HepG2 (cell line): ENCODE results near the gene ARHGAP15. TPM values are rescaled to one million over a fixed set of nuclear protein-coding genes. Genes with fewer than 3 reads are reported as not detected.

Experiments
- ATAC-seq: fragments of 200-7000 bp; cut with Tn5 transposase; 3 replicates; pipeline ENCODE4 v1.9.1; 2020; ENCODE audit warnings: mild to moderate bottlenecking, moderate library complexity
- BruUV-seq: library from RNA; stranded (reverse); fragments of 400-500 nt; replicated peaks from 2 replicates; lab custom pipeline; 2021; lab: Mats Ljungman, UMichigan
- CTCF ChIA-PET: fragments of 300-600 bp; formaldehyde crosslinking; extraction: SDS; loops from one replicate; lab custom pipeline; 2021; ENCODE audit warnings: low total read pairs, inconsistent platforms, low intra/inter-chr PET ratio; lab: Yijun Ruan, JAX
- POLR2A ChIA-PET: fragments of 350-600 bp; sonication (Branson Sonifier 250); formaldehyde crosslinking; loops from one replicate; lab custom pipeline; 2020; ENCODE audit warnings: antibody characterized with exemption, inconsistent platforms; lab: Yijun Ruan, JAX
- DNase-seq: peaks from one replicate; pipeline ENCODE4 v3.0.0-alpha.2; 2015; ENCODE audit warnings: low spot score
- FAIRE-seq: peaks from 3 replicates; lab custom pipeline; 2011; peaks lifted over from hg19 to GRCh38; lab: Jason Lieb, UNC
- H2AFZ ChIP-seq: one replicate; pipeline ENCODE4 v1.6.1; 2011; ENCODE audit warnings: low read length, inconsistent platforms
- H3K27ac ChIP-seq: fragments of 300-600 bp; 3 replicates; pipeline ENCODE4 v1.8.0; 2011; ENCODE audit warnings: mixed run types, mild to moderate bottlenecking, mixed read lengths, low read length, inconsistent platforms; ENCODE audit not compliant: insufficient read depth; ENCODE audit errors: extremely low read length
- H3K27me3 ChIP-seq, 2 experiments: fragments of 200-600 bp in 1 of 2; 2 replicates in 1 of 2; 3 replicates in 1 of 2; pipeline versions ENCODE4 v1.6.0 to v1.8.0; 2011; ENCODE audit warnings: low read length in 2 of 2, mild to moderate bottlenecking in 2 of 2, moderate library complexity in 2 of 2, inconsistent platforms in 1 of 2; ENCODE audit not compliant: insufficient read depth in 2 of 2, control insufficient read depth in 1 of 2
- H3K36me3 ChIP-seq, 2 experiments: fragments of 200-600 bp in 1 of 2; replicated peaks in 1 of 2; 2 replicates in 1 of 2; 3 replicates in 1 of 2; pipeline versions ENCODE4 v1.5.1 to v1.8.0; 2011; ENCODE audit warnings: low read length in 2 of 2, inconsistent platforms in 1 of 2; ENCODE audit not compliant: insufficient read depth in 2 of 2, control insufficient read depth in 1 of 2
- H3K4me1 ChIP-seq: 2 replicates; pipeline ENCODE4 v1.5.1; 2012; ENCODE audit warnings: low read length, inconsistent platforms; ENCODE audit not compliant: insufficient read depth
- H3K4me2 ChIP-seq: 2 replicates; pipeline ENCODE4 v1.6.0; 2011; ENCODE audit warnings: low read depth, low read length, inconsistent platforms
- H3K4me3 ChIP-seq, 3 experiments: fragments of 200-600 bp in 1 of 3; sonication (generic), shearing (Covaris generic) in 1 of 3; replicated peaks in 1 of 3; 2 replicates each; pipeline ENCODE4 v1.5.1; 2011 to 2016; ENCODE audit warnings: low read length in 3 of 3, inconsistent platforms in 2 of 3, low read depth in 2 of 3, mild to moderate bottlenecking in 2 of 3, control low read depth in 1 of 3, mixed read lengths in 1 of 3; ENCODE audit not compliant: insufficient read depth in 1 of 3
- H3K79me2 ChIP-seq: one replicate; pipeline ENCODE4 v1.6.1; 2011; ENCODE audit warnings: low read length, inconsistent platforms; ENCODE audit not compliant: insufficient read depth
- H3K9ac ChIP-seq: 2 replicates; pipeline ENCODE4 v1.6.0; 2011; ENCODE audit warnings: mild to moderate bottlenecking, low read depth, low read length, inconsistent platforms; ENCODE audit not compliant: insufficient read depth
- H3K9me3 ChIP-seq: 2 replicates; pipeline ENCODE4 v1.5.1; 2012; ENCODE audit warnings: mild to moderate bottlenecking, low read length
- H4K20me1 ChIP-seq: 2 replicates; pipeline ENCODE4 v1.6.0; 2011; ENCODE audit warnings: inconsistent platforms, mild to moderate bottlenecking, low read length, moderate library complexity; ENCODE audit not compliant: insufficient read depth
- CREM ChIP-seq, 2 experiments: sonication (generic) in 1 of 2; formaldehyde crosslinking in 1 of 2; IDR thresholded peaks; 2 replicates each; pipeline versions ENCODE4 v1.4.0 to v1.6.1; 2016 to 2020; ENCODE audit warnings: antibody characterized with exemption in 1 of 2, mild to moderate bottlenecking in 1 of 2, missing genetic modification reagents in 1 of 2
- GATAD2A ChIP-seq: IDR thresholded peaks from 2 replicates; pipeline ENCODE4 v1.6.1; 2016
- JUN ChIP-seq: sonication (generic); formaldehyde crosslinking; IDR thresholded peaks from 2 replicates; pipeline ENCODE4 v1.4.0; 2020; ENCODE audit warnings: mild to moderate bottlenecking, missing genetic modification reagents
- LRRFIP1 ChIP-seq: sonication (generic); formaldehyde crosslinking; conservative IDR thresholded peaks from 2 replicates; pipeline ENCODE4 v1.4.0; 2020; ENCODE audit warnings: missing genetic modification reagents
- MEIS1 ChIP-seq: sonication (generic); formaldehyde crosslinking; IDR thresholded peaks from 2 replicates; pipeline ENCODE4 v1.9.0; 2021; ENCODE audit warnings: mild to moderate bottlenecking, missing genetic modification reagents, moderate library complexity, borderline replicate concordance
- RARG ChIP-seq: sonication (generic); formaldehyde crosslinking; IDR thresholded peaks from 2 replicates; pipeline ENCODE4 v1.4.0; 2020; ENCODE audit warnings: low read depth, mild to moderate bottlenecking, missing genetic modification reagents
- SIX4 ChIP-seq: sonication (generic); formaldehyde crosslinking; IDR thresholded peaks from 2 replicates; pipeline ENCODE4 v1.4.0; 2020; ENCODE audit warnings: missing genetic modification reagents
- ZBTB33 ChIP-seq: sonication (generic); formaldehyde crosslinking; IDR thresholded peaks from 2 replicates; pipeline ENCODE4 v1.4.0; 2020; ENCODE audit warnings: missing genetic modification reagents
- ZNF724P ChIP-seq: sonication (generic); formaldehyde crosslinking; IDR thresholded peaks from 2 replicates; pipeline ENCODE4 v1.8.0; 2022; ENCODE audit warnings: missing genetic modification reagents, borderline replicate concordance
- WGBS: methylation state at CpG from one replicate; pipeline ENCODE4 v1.1.6; 2017; ENCODE audit warnings: low lambda C conversion rate; 5-methylcytosine and 5-hydroxymethylcytosine counted together
- in situ Hi-C: cut with HindIII; loops from 2 replicates; pipeline ENCODE4 v1.10.0; 2017; ENCODE audit warnings: low pct_unique_long_range_greater_than_20kb; ENCODE audit not compliant: extremely low pct_ligation_motif_present
- intact Hi-C: fragments of 100-400 bp; cut with micrococcal nuclease; formaldehyde crosslinking; loops from one replicate; pipeline ENCODE4 v1.10.0; 2022; ENCODE audit not compliant: unreplicated experiment
- polyA plus RNA-seq, 8 experiments: library from polyadenylated mRNA; depleted of rRNA in 3 of 8; stranded (reverse) in 7 of 8; unstranded in 1 of 8; fragments of >200 nt; fragmentation: Illumina TruSeq in 4 of 8; extraction: Trizol in 4 of 8; gene quantifications; 2 replicates each; pipeline versions ENCODE4 v1.2.1 to v1.2.3, GENCODE V29; 2011 to 2016; ENCODE audit warnings: low read depth in 4 of 8, missing spikeins in 1 of 8, mixed read lengths in 1 of 8; ENCODE audit not compliant: insufficient read depth in 1 of 8
- total RNA-seq, 5 experiments: library from RNA; depleted of rRNA; stranded (reverse); fragments of >200 nt; fragmentation: Illumina TruSeq; extraction: Trizol; gene quantifications; 2 replicates each; pipeline ENCODE4 v1.2.3, GENCODE V29; 2016; ENCODE audit warnings: low read depth in 1 of 5
- TF ChIP-seq, protein P1 (sequence below): sonication (generic); formaldehyde crosslinking; IDR thresholded peaks from 2 replicates; pipeline ENCODE4 v1.4.0; 2020; ENCODE audit warnings: missing genetic modification reagents
- TF ChIP-seq, protein P2 (sequence below), 2 experiments: fragments of 450-650 bp in 1 of 2; sonication (generic) in 1 of 2; formaldehyde crosslinking; IDR thresholded peaks; 2 replicates each; pipeline versions ENCODE4 v1.5.0 to v1.8.0; 2020 to 2022; ENCODE audit warnings: mild to moderate bottlenecking in 1 of 2, missing genetic modification reagents in 1 of 2

Gene ARHGAP15
- total and polyA plus RNA-seq, 2 of the 13 experiments (the other 11 are each of a cell fraction or from before 2014, with no cell fraction given), result 0.04 TPM; not detected in 1

- Histone ChIP-seq H3K4me3 (no peak overlapping the region), H3K4me1 (no peaks in the 10 kb centered on the region), H3K27ac (no peak overlapping the region), H3K79me2 (no peaks in the 10 kb centered on the region), H3K36me3 (no peaks in the 10 kb centered on the region), H3K9ac (no peak overlapping the region), H3K27me3 (peaks cover 0 to 2% of the 10 kb centered on the region in 2 experiments; a peak in 1 of 5 replicates), H3K4me2 (no peak overlapping the region), H4K20me1 (no peaks in the 10 kb centered on the region), H3K9me3 (no peaks in the 10 kb centered on the region), H2AFZ (no peak overlapping the region)
- whole genome bisulfite sequencing, result 20% methylated on average over 4 of the region's 4 CpGs
- intact Hi-C loops, result no loop called here
- CTCF ChIA-PET, result no interaction called here
- ATAC-seq (no peak), FAIRE-seq (no peak), DNase-seq (no peak)
- POLR2A ChIA-PET, result no interaction called here
- no TSS peak for BruUV-seq
- TF ChIP-seq SIX4 (CRISPR knock-in tag) (no peak), ZNF724P (no peak), LRRFIP1 (CRISPR knock-in tag) (no peak), ZBTB33 (CRISPR knock-in tag) (no peak), CREM (IDR thresholded peaks at IDR 0.05) (no peak), CREM (CRISPR knock-in tag; IDR thresholded peaks at IDR 0.05) (no peak), GATAD2A (CRISPR knock-in tag) (no peak), JUN (CRISPR knock-in tag) (no peak), RARG (no peak), MEIS1 (no peak)
- TF ChIP-seq, protein P1, sequence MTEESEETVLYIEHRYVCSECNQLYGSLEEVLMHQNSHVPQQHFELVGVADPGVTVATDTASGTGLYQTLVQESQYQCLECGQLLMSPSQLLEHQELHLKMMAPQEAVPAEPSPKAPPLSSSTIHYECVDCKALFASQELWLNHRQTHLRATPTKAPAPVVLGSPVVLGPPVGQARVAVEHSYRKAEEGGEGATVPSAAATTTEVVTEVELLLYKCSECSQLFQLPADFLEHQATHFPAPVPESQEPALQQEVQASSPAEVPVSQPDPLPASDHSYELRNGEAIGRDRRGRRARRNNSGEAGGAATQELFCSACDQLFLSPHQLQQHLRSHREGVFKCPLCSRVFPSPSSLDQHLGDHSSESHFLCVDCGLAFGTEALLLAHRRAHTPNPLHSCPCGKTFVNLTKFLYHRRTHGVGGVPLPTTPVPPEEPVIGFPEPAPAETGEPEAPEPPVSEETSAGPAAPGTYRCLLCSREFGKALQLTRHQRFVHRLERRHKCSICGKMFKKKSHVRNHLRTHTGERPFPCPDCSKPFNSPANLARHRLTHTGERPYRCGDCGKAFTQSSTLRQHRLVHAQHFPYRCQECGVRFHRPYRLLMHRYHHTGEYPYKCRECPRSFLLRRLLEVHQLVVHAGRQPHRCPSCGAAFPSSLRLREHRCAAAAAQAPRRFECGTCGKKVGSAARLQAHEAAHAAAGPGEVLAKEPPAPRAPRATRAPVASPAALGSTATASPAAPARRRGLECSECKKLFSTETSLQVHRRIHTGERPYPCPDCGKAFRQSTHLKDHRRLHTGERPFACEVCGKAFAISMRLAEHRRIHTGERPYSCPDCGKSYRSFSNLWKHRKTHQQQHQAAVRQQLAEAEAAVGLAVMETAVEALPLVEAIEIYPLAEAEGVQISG (CRISPR knock-in tag), result no peak
- TF ChIP-seq, protein P2, sequence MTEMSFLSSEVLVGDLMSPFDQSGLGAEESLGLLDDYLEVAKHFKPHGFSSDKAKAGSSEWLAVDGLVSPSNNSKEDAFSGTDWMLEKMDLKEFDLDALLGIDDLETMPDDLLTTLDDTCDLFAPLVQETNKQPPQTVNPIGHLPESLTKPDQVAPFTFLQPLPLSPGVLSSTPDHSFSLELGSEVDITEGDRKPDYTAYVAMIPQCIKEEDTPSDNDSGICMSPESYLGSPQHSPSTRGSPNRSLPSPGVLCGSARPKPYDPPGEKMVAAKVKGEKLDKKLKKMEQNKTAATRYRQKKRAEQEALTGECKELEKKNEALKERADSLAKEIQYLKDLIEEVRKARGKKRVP (CRISPR knock-in tag; IDR thresholded peaks at IDR 0.05), result no peak
- in situ Hi-C loops, result no loop called here
These were observed 647.5 kb downstream of the ARHGAP15 start for GRCh38 chr2:143776526-143777297.
